HUES64 (cell line): Measurements from ENCODE around the gene SPIN2A.
"Not testable (repeated sequence)": the region's sequence is repeated elsewhere in the genome, so short reads cannot be mapped to it uniquely, and the experiment has no call there.

Source experiments
- H3K27ac ChIP-seq: 2 replicates; pipeline ENCODE4 v1.7.0; 2013; ENCODE audit warnings: low read depth, low read length, inconsistent platforms
- H3K27me3 ChIP-seq: 2 replicates; pipeline ENCODE4 v1.6.1; 2013; ENCODE audit warnings: mild to moderate bottlenecking, low read length; ENCODE audit not compliant: insufficient read depth
- H3K36me3 ChIP-seq: 2 replicates; pipeline ENCODE4 v1.6.1; 2013; ENCODE audit warnings: mild to moderate bottlenecking, low read length; ENCODE audit not compliant: insufficient read depth
- H3K4me1 ChIP-seq: 2 replicates; pipeline ENCODE4 v1.6.1; 2013; ENCODE audit warnings: mild to moderate bottlenecking, low read length, moderate library complexity; ENCODE audit not compliant: insufficient read depth
- H3K4me3 ChIP-seq: 2 replicates; pipeline ENCODE4 v1.5.1; 2013; ENCODE audit warnings: mild to moderate bottlenecking, low read length, moderate library complexity
- H3K9ac ChIP-seq: 2 replicates; pipeline ENCODE4 v1.6.1; 2013; ENCODE audit warnings: mild to moderate bottlenecking, low read depth, low read length
- H3K9me3 ChIP-seq: 2 replicates; pipeline ENCODE4 v1.6.1; 2013; ENCODE audit warnings: low read depth, low read length; ENCODE audit not compliant: insufficient read depth
- WGBS: fragments of 150-250, 120-280 bp; methylation state at CpG from one replicate; pipeline ENCODE4 v1.1.7; 2013; ENCODE audit warnings: missing lambda C conversion rate; 5-methylcytosine and 5-hydroxymethylcytosine counted together

The SPIN2A gene

DNA sequence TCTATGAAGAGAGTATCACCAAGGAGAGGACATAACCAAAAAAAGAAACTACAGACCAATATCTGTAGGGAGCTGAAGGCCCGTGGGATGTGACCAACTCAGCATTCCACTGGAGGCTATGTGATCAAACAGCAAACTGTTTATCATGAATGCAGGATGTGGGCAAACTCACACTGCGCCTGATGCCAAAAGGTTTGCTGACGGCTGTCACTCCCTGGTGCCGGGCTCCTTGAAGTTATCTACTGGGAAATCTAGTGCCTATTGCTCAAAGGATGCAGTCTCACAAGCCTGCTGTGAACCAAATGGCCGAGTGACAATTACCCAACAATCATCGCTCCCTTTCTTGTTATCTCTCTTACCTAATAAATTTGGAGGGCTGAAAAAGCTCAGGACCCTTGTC is 34.3 kb downstream of the SPIN2A start:
- H3K9me3 ChIP-seq, H3K9ac ChIP-seq, H3K27ac ChIP-seq, H3K4me3 ChIP-seq, H3K36me3 ChIP-seq, H3K27me3 ChIP-seq: not testable (repeated sequence)
- WGBS = 93% methylated on average over 6 of the region's 6 CpGs
- H3K4me1 ChIP-seq = peaks cover 10% of the 10 kb centered on the region; the same call in 1 of the 2 replicates
